Subcutaneous abdominal adipose tissue (tissue), 5 donors: ENCODE measurements around the gene FHAD1.
A peak's percentile ranks its signal among the peaks of the same experiment; 100 is the strongest.

ENCODE experiments used
- H3K27ac ChIP-seq: one replicate; pipeline ENCODE4 v1.7.0; 2013; ENCODE audit warnings: low read depth, mild to moderate bottlenecking, inconsistent platforms, low read length, moderate library complexity
- H3K27me3 ChIP-seq, 5 donors: one replicate each; pipeline ENCODE4 v1.7.0; 2013; ENCODE audit warnings: low read length in 5 of 5, inconsistent platforms in 1 of 5; ENCODE audit not compliant: control insufficient read depth in 5 of 5, insufficient read depth in 4 of 5
- H3K36me3 ChIP-seq, 5 donors: one replicate each; pipeline ENCODE4 v1.7.0; 2013; ENCODE audit warnings: low read length in 5 of 5; ENCODE audit not compliant: control insufficient read depth in 5 of 5, insufficient read depth in 5 of 5
- H3K4me1 ChIP-seq, 5 donors: one replicate each; pipeline ENCODE4 v1.7.0; 2013; ENCODE audit warnings: low read length in 5 of 5, mild to moderate bottlenecking in 3 of 5, moderate library complexity in 1 of 5; ENCODE audit not compliant: control insufficient read depth in 5 of 5, insufficient read depth in 5 of 5
- H3K4me3 ChIP-seq, 5 donors: one replicate each; pipeline ENCODE4 v1.7.0; 2013; ENCODE audit warnings: low read length in 5 of 5, low read depth in 1 of 5
- H3K9ac ChIP-seq, 5 donors: one replicate each; pipeline ENCODE4 v1.7.0; 2013; ENCODE audit warnings: low read length in 5 of 5, mild to moderate bottlenecking in 4 of 5, moderate library complexity in 3 of 5
- H3K9me3 ChIP-seq, 5 donors: one replicate each; pipeline ENCODE4 v1.7.0; 2013; ENCODE audit warnings: low read length in 5 of 5; ENCODE audit not compliant: control insufficient read depth in 5 of 5
- donor health status: healthy.
- donor health status: healthy.
- donor health status: healthy.
- donor health status: healthy.
- donor health status: healthy.

The FHAD1 gene

GRCh38 chr1:15418806-15419515 lies 171.9 kb downstream of the FHAD1 start:
- no peaks in the 10 kb centered on the region for H3K27me3 ChIP-seq
- H3K4me3 ChIP-seq = no peak overlapping the region
- H3K9ac ChIP-seq = peak overlapping the region in 1 of 5 donors; percentile 25
- no peak overlapping the region for H3K27ac ChIP-seq
- no peaks in the 10 kb centered on the region for H3K9me3 ChIP-seq
- H3K36me3 ChIP-seq = peaks cover 0 to 7% (median 3%) of the 10 kb centered on the region in 5 donors
- H3K4me1 ChIP-seq = peaks cover 7 to 67% (median 39%) of the 10 kb centered on the region in 5 donors

DNA sequence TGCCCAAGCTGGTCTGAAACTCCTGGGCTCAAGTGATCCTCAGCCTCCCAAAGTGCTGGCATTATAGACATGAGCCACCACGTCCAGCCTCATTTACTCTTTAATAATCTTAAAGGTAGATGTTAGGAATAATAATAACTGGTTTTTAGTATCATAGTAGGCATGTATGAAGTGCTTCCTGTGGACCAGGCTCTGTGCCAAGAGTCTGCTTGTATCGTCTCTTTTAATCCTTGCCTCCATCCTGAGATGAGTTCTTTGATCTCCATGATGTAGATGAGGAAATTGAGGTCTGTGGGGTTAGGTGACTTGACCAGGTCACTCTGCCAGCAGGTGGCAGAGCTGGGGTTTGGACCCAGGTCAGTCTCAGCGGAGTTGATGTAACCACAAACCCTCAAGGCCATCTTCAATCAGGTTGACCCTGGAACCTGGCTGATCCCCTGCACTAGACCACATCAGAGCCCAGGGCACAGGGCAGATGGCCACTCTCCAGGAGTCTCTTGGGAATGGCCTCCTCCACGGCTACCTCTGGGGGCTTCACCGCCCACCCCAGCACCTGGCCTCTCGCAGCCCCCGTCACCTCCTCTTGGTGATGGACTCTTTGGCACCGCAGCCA lies 173.9 kb downstream of the FHAD1 start:
- Histone ChIP-seq H3K36me3 (peaks cover 0 to 13% (median 5%) of the 10 kb centered on the region in 5 donors), H3K27me3 (no peaks in the 10 kb centered on the region), H3K4me1 (peaks cover 6 to 47% (median 35%) of the 10 kb centered on the region in 5 donors), H3K4me3 (no peak overlapping the region), H3K9me3 (no peaks in the 10 kb centered on the region), H3K27ac (no peak overlapping the region), H3K9ac (no peak overlapping the region)

- Histone ChIP-seq H3K4me3 (no peak overlapping the region), H3K9ac (no peak overlapping the region), H3K4me1 (peaks cover 4 to 27% (median 19%) of the 10 kb centered on the region in 5 donors)
These were observed 175.8 kb downstream of the FHAD1 start for GRCh38 chr1:15422871-15423270.

GRCh38 chr1:15423355-15424077 lies 176.5 kb downstream of the FHAD1 start:
- Histone ChIP-seq H3K9me3 (no peaks in the 10 kb centered on the region), H3K4me3 (no peak overlapping the region), H3K4me1 (peaks cover 4 to 27% (median 19%) of the 10 kb centered on the region in 5 donors), H3K9ac (no peak overlapping the region), H3K27ac (no peak overlapping the region), H3K27me3 (no peaks in the 10 kb centered on the region), H3K36me3 (peaks cover 0 to 38% (median 24%) of the 10 kb centered on the region in 5 donors)

More at GRCh38 chr1:15422871-15423270, 175.8 kb downstream of the FHAD1 start:
- Histone ChIP-seq H3K27me3 (no peaks in the 10 kb centered on the region), H3K36me3 (peaks cover 0 to 32% (median 22%) of the 10 kb centered on the region in 5 donors), H3K27ac (no peak overlapping the region), H3K9me3 (no peaks in the 10 kb centered on the region)

GRCh38 chr1:15424146-15424667 lies 177.2 kb downstream of the FHAD1 start:
- Histone ChIP-seq H3K36me3 (peaks cover 0 to 45% (median 24%) of the 10 kb centered on the region in 5 donors), H3K9ac (no peak overlapping the region), H3K27ac (no peak overlapping the region), H3K27me3 (no peaks in the 10 kb centered on the region), H3K4me3 (no peak overlapping the region), H3K9me3 (no peaks in the 10 kb centered on the region), H3K4me1 (peaks cover 2 to 20% (median 12%) of the 10 kb centered on the region in 5 donors)

GRCh38 chr1:15424981-15425380 lies 178.0 kb downstream of the FHAD1 start:
- no peaks in the 10 kb centered on the region for H3K9me3 ChIP-seq
- H3K9ac ChIP-seq = no peak overlapping the region
- peaks cover 0 to 52% (median 28%) of the 10 kb centered on the region in 5 donors for H3K36me3 ChIP-seq
- no peak overlapping the region for H3K27ac ChIP-seq
- H3K4me1 ChIP-seq = peaks cover 2 to 13% (median 11%) of the 10 kb centered on the region in 5 donors
- no peak overlapping the region for H3K4me3 ChIP-seq
- no peaks in the 10 kb centered on the region for H3K27me3 ChIP-seq

DNA sequence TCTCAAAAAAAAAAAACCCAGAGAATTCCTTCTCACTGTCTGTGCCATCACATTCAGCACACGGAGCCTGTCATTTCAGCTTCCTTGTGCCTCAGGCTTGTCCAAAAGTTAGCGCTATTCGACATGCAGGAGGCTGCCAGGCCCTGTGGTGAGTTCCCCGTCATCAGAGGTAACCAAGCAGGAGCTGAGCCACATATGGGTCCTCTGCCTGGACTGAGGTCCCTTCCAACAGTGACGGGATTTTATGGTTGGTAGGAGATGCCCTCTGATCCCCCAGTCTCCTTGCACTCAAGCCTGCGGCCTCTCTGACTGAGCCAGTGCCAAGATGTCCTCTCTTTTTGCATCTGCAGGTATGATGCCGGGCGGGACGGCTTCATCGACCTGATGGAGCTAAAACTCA lies 178.5 kb downstream of the FHAD1 start:
- H3K9ac ChIP-seq = no peak overlapping the region
- peaks cover 0 to 55% (median 28%) of the 10 kb centered on the region in 5 donors for H3K36me3 ChIP-seq
- no peak overlapping the region for H3K27ac ChIP-seq
- no peaks in the 10 kb centered on the region for H3K27me3 ChIP-seq
- H3K4me3 ChIP-seq = no peak overlapping the region
- H3K9me3 ChIP-seq = no peaks in the 10 kb centered on the region
- H3K4me1 ChIP-seq = peaks cover 2 to 12% (median 11%) of the 10 kb centered on the region in 5 donors

DNA sequence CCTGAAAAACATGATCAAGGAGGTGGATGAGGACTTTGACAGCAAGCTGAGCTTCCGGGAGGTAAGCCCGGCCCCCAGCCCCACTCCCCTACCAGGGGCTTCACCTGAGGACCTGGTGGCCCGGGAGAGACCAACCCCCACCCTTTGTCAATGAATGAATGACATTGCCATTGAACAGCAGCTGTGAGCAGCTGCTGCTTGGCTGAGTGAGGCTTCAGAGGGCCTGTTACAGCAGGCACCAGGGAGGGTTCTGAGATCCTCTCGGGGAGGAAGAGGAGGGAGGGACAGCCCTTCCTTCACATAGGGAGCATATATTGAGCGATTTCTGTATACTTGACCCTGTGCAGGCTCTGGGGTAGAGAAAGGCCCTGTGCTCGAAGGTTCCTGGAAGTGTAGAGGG lies 178.9 kb downstream of the FHAD1 start:
- Histone ChIP-seq H3K4me3 (no peak overlapping the region), H3K4me1 (peaks cover 2 to 11% (median 9%) of the 10 kb centered on the region in 5 donors), H3K27ac (no peak overlapping the region), H3K36me3 (peaks cover 0 to 57% (median 31%) of the 10 kb centered on the region in 5 donors), H3K27me3 (no peaks in the 10 kb centered on the region), H3K9ac (no peak overlapping the region), H3K9me3 (no peaks in the 10 kb centered on the region)

DNA sequence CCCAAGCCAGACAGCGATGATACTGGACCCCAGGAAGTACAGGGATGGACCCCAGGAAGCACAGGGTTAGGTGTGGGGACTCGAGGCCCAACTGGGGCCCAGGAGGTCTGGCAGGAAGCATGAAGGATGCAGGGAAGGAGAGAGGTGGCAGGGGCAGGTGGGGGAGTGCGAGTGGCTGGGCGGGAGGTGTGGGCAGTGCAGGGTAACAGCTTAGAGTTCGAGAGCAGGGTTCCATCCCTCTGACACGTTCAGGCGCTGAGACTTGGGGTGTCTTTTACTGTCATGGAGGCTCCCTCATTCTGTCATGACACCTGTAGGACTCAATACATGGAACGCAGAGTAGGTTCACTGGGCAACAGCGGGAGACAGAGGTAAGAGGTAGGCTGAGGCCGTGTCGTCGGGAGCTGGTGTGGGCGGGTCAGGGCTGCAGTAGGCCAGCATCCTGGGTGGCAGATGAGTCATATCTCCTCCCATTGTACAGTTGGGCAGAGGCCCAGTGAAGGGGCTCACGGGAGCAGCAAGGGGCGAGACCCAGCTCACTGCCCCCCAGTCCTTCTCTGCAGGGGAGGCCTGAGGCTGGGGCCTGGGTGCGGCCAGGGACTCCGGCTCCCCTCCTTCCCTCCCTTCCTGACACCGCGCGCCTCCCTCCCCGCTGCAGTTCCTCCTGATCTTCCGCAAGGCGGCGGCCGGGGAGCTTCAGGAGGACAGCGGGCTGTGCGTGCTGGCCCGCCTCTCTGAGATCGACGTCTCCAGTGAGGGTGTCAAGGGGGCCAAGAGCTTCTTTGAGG lies 179.7 kb downstream of the FHAD1 start:
- Histone ChIP-seq H3K4me1 (peaks cover 0 to 7% (median 2%) of the 10 kb centered on the region in 5 donors), H3K36me3 (peaks cover 0 to 59% (median 32%) of the 10 kb centered on the region in 5 donors), H3K9ac (no peak overlapping the region), H3K27me3 (no peaks in the 10 kb centered on the region), H3K9me3 (no peaks in the 10 kb centered on the region), H3K4me3 (no peak overlapping the region), H3K27ac (no peak overlapping the region)
